Gastroesophageal sphincter (tissue), 4 donors: ENCODE measurements around the gene PFDN1. TPM values are rescaled to one million over a fixed set of nuclear protein-coding genes. Genes with fewer than 3 reads are reported as not detected.

ENCODE experiments used
- ATAC-seq: fragments of 150-250 bp; one replicate; pipeline ENCODE4 v1.9.1; 2016; ENCODE audit warnings: mild to moderate bottlenecking, moderate library complexity
- H3K27ac ChIP-seq, 4 donors: fragments of 200-600 bp; sonication (generic) in 3 of 4; 1 replicate in 3 of 4; 2 replicates in 1 of 4; pipeline ENCODE4 v1.5.1; 2016 to 2019
- H3K27me3 ChIP-seq: fragments of 200-600 bp; sonication (generic); one replicate; pipeline ENCODE4 v1.5.1; 2019
- H3K36me3 ChIP-seq, 2 donors: fragments of 200-600 bp; sonication (generic); one replicate each; pipeline ENCODE4 v1.5.1; 2019; ENCODE audit warnings: control low read depth in 1 of 2
- H3K4me1 ChIP-seq, 3 donors: fragments of 200-600 bp; sonication (generic); 1 replicate in 2 of 3; 2 replicates in 1 of 3; pipeline ENCODE4 v1.5.1; 2016 to 2019; ENCODE audit warnings: control low read depth in 2 of 3
- H3K4me3 ChIP-seq, 2 donors: fragments of 200-600 bp; sonication (generic); one replicate each; pipeline ENCODE4 v1.5.1; 2019; ENCODE audit warnings: mild to moderate bottlenecking in 1 of 2, moderate library complexity in 1 of 2
- H3K9me3 ChIP-seq, 3 donors: fragments of 200-600 bp; sonication (generic); one replicate each; pipeline ENCODE4 v1.5.1; 2017 to 2019; ENCODE audit warnings: control low read depth in 2 of 3
- CTCF ChIP-seq, 4 experiments: fragments of 200-600 bp in 2 of 4; fragments of 450-650 bp in 2 of 4; sonication (generic) in 1 of 4; IDR thresholded peaks; one replicate each; pipeline ENCODE4 v1.5.1; 2017 to 2019; ENCODE audit warnings: antibody characterized with exemption in 4 of 4, mild to moderate bottlenecking in 2 of 4, moderate library complexity in 2 of 4
- EP300 ChIP-seq: sonication (generic); formaldehyde crosslinking; IDR thresholded peaks from one replicate; pipeline ENCODE4 v1.6.1; 2017; ENCODE audit warnings: antibody characterized with exemption, mild to moderate bottlenecking
- POLR2A ChIP-seq, 2 donors: fragments of 450-650 bp; IDR thresholded peaks; one replicate each; pipeline ENCODE4 v1.6.1; 2017; ENCODE audit warnings: antibody characterized with exemption in 2 of 2, mild to moderate bottlenecking in 2 of 2, moderate library complexity in 1 of 2
- POLR2AphosphoS5 ChIP-seq: sonication (generic); formaldehyde crosslinking; IDR thresholded peaks from one replicate; pipeline ENCODE4 v1.6.1; 2017; ENCODE audit warnings: antibody characterized with exemption
- WGBS, 2 donors: methylation state at CpG; one replicate each; pipeline ENCODE4 v1.1.5; 2018; ENCODE audit warnings: low coverage in 1 of 2; 5-methylcytosine and 5-hydroxymethylcytosine counted together
- total RNA-seq, 4 donors: library from RNA; depleted of rRNA; stranded (reverse); fragments of >200 nt; gene quantifications; one replicate each; pipeline ENCODE4 v1.1.0, GENCODE V29; 2016

Gene PFDN1
- total RNA-seq, 4 donors from 2014 or later = 66.1 to 99.7 (median 92.8) TPM

- WGBS, 2 donors = 73 to 82% methylated on average over 3 to 5 of the region's 5 CpGs
- Histone ChIP-seq H3K27ac (peak overlapping the region in 2 of 4 donors; percentile 80), H3K4me1 (peaks cover 3 to 51% (median 22%) of the 10 kb centered on the region in 3 donors), H3K36me3 (no peaks in the 10 kb centered on the region), H3K4me3 (no peak overlapping the region), H3K9me3 (no peaks in the 10 kb centered on the region), H3K27me3 (no peaks in the 10 kb centered on the region)
- no peak for ATAC-seq
- TF ChIP-seq CTCF (IDR thresholded peaks at IDR 0.05) (no peak), POLR2AphosphoS5 (no peak), EP300 (no peak), POLR2A (IDR thresholded peaks at IDR 0.05) (no peak)
Observed at GRCh38 chr5:140324041-140324600, 21.2 kb upstream of the PFDN1 start.

- TF ChIP-seq POLR2AphosphoS5 (peak; percentile 69), EP300 (no peak)
- no peaks in the 10 kb centered on the region for H3K36me3 ChIP-seq
- H3K27ac ChIP-seq = peak overlapping the region; percentile 47 to 80 (median 76)
- H3K4me3 ChIP-seq = no peak overlapping the region
- ATAC-seq = peak; percentile 72
- no peaks in the 10 kb centered on the region for H3K27me3 ChIP-seq
- H3K4me1 ChIP-seq = peaks cover 3 to 45% (median 22%) of the 10 kb centered on the region in 3 donors
- no peaks in the 10 kb centered on the region for H3K9me3 ChIP-seq
- WGBS, 2 donors = 21 to 40% methylated on average over 3 to 5 of the region's 9 CpGs
Observed at GRCh38 chr5:140322751-140323731, 20.1 kb upstream of the PFDN1 start.

GRCh38 chr5:140321796-140322195 lies 18.9 kb upstream of the PFDN1 start:
- Histone ChIP-seq H3K4me1 (peaks cover 3 to 38% (median 22%) of the 10 kb centered on the region in 3 donors), H3K9me3 (no peaks in the 10 kb centered on the region), H3K27me3 (no peaks in the 10 kb centered on the region), H3K36me3 (no peaks in the 10 kb centered on the region), H3K27ac (peak overlapping the region in 2 of 4 donors; percentile 9 to 80), H3K4me3 (no peak overlapping the region)
- WGBS, 2 donors = 69 to 100% methylated on average over 2 of the region's 2 CpGs
- no peak for TF ChIP-seq POLR2A (IDR thresholded peaks at IDR 0.05)
- TF ChIP-seq POLR2AphosphoS5 = no peak
- no peak for TF ChIP-seq CTCF (IDR thresholded peaks at IDR 0.05)
- TF ChIP-seq EP300 = no peak
- peak; percentile 55 for ATAC-seq

GRCh38 chr5:140319833-140320232 lies 16.9 kb upstream of the PFDN1 start:
- no peak overlapping the region for H3K4me3 ChIP-seq
- H3K9me3 ChIP-seq = no peaks in the 10 kb centered on the region
- no peaks in the 10 kb centered on the region for H3K36me3 ChIP-seq
- H3K4me1 ChIP-seq = peaks cover 3 to 33% (median 22%) of the 10 kb centered on the region in 3 donors
- 100% methylated on average over 1 of the region's 1 CpG; no CpG with 5 or more reads in 1 of the 2 donors for WGBS, 2 donors
- H3K27me3 ChIP-seq = no peaks in the 10 kb centered on the region
- no peak for ATAC-seq
- no peak for TF ChIP-seq POLR2A (IDR thresholded peaks at IDR 0.05)
- no peak for TF ChIP-seq EP300
- TF ChIP-seq CTCF (IDR thresholded peaks at IDR 0.05) = no peak
- H3K27ac ChIP-seq = no peak overlapping the region

- 91 to 94% methylated on average over 3 to 4 of the region's 4 CpGs for WGBS, 2 donors
- peaks cover 3 to 23% (median 16%) of the 10 kb centered on the region in 3 donors for H3K4me1 ChIP-seq
- no peaks in the 10 kb centered on the region for H3K36me3 ChIP-seq
- no peaks in the 10 kb centered on the region for H3K9me3 ChIP-seq
- no peak for TF ChIP-seq CTCF (IDR thresholded peaks at IDR 0.05)
- no peak for TF ChIP-seq POLR2A (IDR thresholded peaks at IDR 0.05)
- no peak for TF ChIP-seq POLR2AphosphoS5
- TF ChIP-seq EP300 = no peak
- ATAC-seq = no peak
- no peak overlapping the region for H3K27ac ChIP-seq
- H3K4me3 ChIP-seq = no peak overlapping the region
- no peaks in the 10 kb centered on the region for H3K27me3 ChIP-seq
Observed at GRCh38 chr5:140318792-140319191, 15.9 kb upstream of the PFDN1 start.
